HCT116 (cell line): ENCODE results near the gene NPFF. TPM values are rescaled to one million over a fixed set of nuclear protein-coding genes. Genes with fewer than 3 reads are reported as not detected.
A peak's percentile ranks its signal among the peaks of the same experiment; 100 is the strongest.

Experiments used
- ATAC-seq: fragments of 200-7000 bp; cut with Tn5 transposase; 2 replicates; pipeline ENCODE4 v1.9.1; 2020; ENCODE audit warnings: mild to moderate bottlenecking, moderate library complexity
- BruUV-seq: library from RNA; stranded (reverse); fragments of 400-500 nt; replicated peaks from 2 replicates; lab custom pipeline; 2021; lab: Mats Ljungman, UMichigan
- CTCF ChIA-PET: fragments of 300-600 bp; sonication (Branson Sonifier 250); formaldehyde crosslinking; loops from one replicate; lab custom pipeline; 2021; ENCODE audit warnings: antibody characterized with exemption; lab: Charles Lee
- POLR2A ChIA-PET: fragments of 300-600, 350-600 bp; sonication (Branson Sonifier 250); formaldehyde crosslinking; loops from one replicate; lab custom pipeline; 2021; ENCODE audit warnings: antibody characterized with exemption; lab: Charles Lee
- RAD21 ChIA-PET, 2 experiments: fragments of 300-600 bp; sonication (Branson Sonifier 250); formaldehyde crosslinking; loops; one replicate each; lab custom pipeline; 2023; ENCODE audit warnings: low total read pairs in 2 of 2; ENCODE audit not compliant: uncharacterized antibody in 2 of 2, unreplicated experiment in 2 of 2, low non-redundant PET in 1 of 2; lab: Charles Lee
- DNase-seq: peaks from one replicate; pipeline ENCODE4 v3.0.0-alpha.2; 2010; ENCODE audit warnings: low read depth, low spot score
- H2AFZ ChIP-seq: fragments of 200-600 bp; shearing (Covaris generic), sonication (generic); 2 replicates; pipeline ENCODE4 v1.6.1; 2017; ENCODE audit warnings: low read depth, mixed run types, mixed read lengths, antibody characterized with exemption, low read length; ENCODE audit not compliant: poor library complexity, severe bottlenecking
- H3K27ac ChIP-seq: 2 replicates; pipeline ENCODE4 v1.5.1; 2012; ENCODE audit warnings: low read depth, low read length
- H3K27me3 ChIP-seq: fragments of 200-600 bp; sonication (generic); 2 replicates; pipeline ENCODE4 v1.6.1; 2016; ENCODE audit warnings: mixed run types, low read length, mixed read lengths; ENCODE audit not compliant: insufficient read depth
- H3K36me3 ChIP-seq, 2 experiments: fragments of 200-500 bp in 1 of 2; fragments of 200-600 bp in 1 of 2; sonication (Bioruptor generic) in 1 of 2; sonication (generic) in 1 of 2; 2 replicates each; pipeline versions ENCODE4 v1.5.1 to v1.6.1; 2014 to 2016; ENCODE audit warnings: low read length in 2 of 2, inconsistent platforms in 1 of 2, mixed read lengths in 1 of 2, mixed run types in 1 of 2; ENCODE audit not compliant: insufficient read depth in 2 of 2, control insufficient read depth in 1 of 2
- H3K4me1 ChIP-seq, 2 experiments: fragments of 200-600 bp in 1 of 2; sonication (generic) in 1 of 2; 2 replicates each; pipeline versions ENCODE4 v1.5.1 to v1.6.1; 2012 to 2017; ENCODE audit warnings: low read length in 2 of 2, inconsistent platforms in 1 of 2, mild to moderate bottlenecking in 1 of 2, mixed read lengths in 1 of 2, mixed run types in 1 of 2, moderate library complexity in 1 of 2; ENCODE audit not compliant: insufficient read depth in 2 of 2, control insufficient read depth in 1 of 2
- H3K4me2 ChIP-seq: fragments of 200-600 bp; sonication (generic); 2 replicates; pipeline ENCODE4 v1.6.1; 2017; ENCODE audit warnings: mixed run types, low read length, mixed read lengths
- H3K4me3 ChIP-seq, 2 experiments: fragments of 200-600 bp in 1 of 2; sonication (generic) in 1 of 2; replicated peaks in 1 of 2; 2 replicates each; pipeline ENCODE4 v1.5.1; 2011 to 2016; ENCODE audit warnings: low read length in 2 of 2, control low read depth in 1 of 2, low read depth in 1 of 2, mild to moderate bottlenecking in 1 of 2, mixed read lengths in 1 of 2, mixed run types in 1 of 2
- H3K79me2 ChIP-seq: fragments of 200-600 bp; sonication (generic); 2 replicates; pipeline ENCODE4 v1.6.1; 2017; ENCODE audit warnings: mild to moderate bottlenecking, mixed run types, low read length, moderate library complexity, mixed read lengths; ENCODE audit not compliant: insufficient read depth
- H3K9ac ChIP-seq: fragments of 200-600 bp; sonication (generic); 2 replicates; pipeline ENCODE4 v1.6.1; 2016; ENCODE audit warnings: low read length, mixed read lengths
- H3K9me2 ChIP-seq: fragments of 200-600 bp; sonication (generic), shearing (Covaris generic); 2 replicates; pipeline ENCODE4 v1.6.1; 2017; ENCODE audit warnings: mixed run types, mild to moderate bottlenecking, moderate library complexity; ENCODE audit not compliant: insufficient read depth
- H3K9me3 ChIP-seq, 2 experiments: fragments of 200-500 bp in 1 of 2; fragments of 200-600 bp in 1 of 2; sonication (Bioruptor generic) in 1 of 2; sonication (generic) in 1 of 2; 2 replicates each; pipeline ENCODE4 v1.6.1; 2014 to 2017; ENCODE audit warnings: low read length in 2 of 2, mixed read lengths in 2 of 2, inconsistent platforms in 1 of 2, low read depth in 1 of 2, mild to moderate bottlenecking in 1 of 2, mixed run types in 1 of 2, moderate library complexity in 1 of 2; ENCODE audit not compliant: control insufficient read depth in 1 of 2, insufficient read depth in 1 of 2
- H4K20me1 ChIP-seq: fragments of 200-600 bp; sonication (generic), shearing (Covaris generic); 2 replicates; pipeline ENCODE4 v1.6.1; 2017; ENCODE audit warnings: mixed run types, mild to moderate bottlenecking, moderate library complexity; ENCODE audit not compliant: insufficient read depth
- CEBPB ChIP-seq: IDR thresholded peaks from 2 replicates; pipeline ENCODE4 v1.6.1; 2012; ENCODE audit warnings: low read depth
- ELF1 ChIP-seq: IDR thresholded peaks from 2 replicates; pipeline ENCODE4 v1.6.1; 2012; ENCODE audit warnings: low read depth, borderline replicate concordance
- EZH2 ChIP-seq: fragments of 200-600 bp; sonication (generic); IDR thresholded peaks from 2 replicates; pipeline ENCODE4 v1.6.1; 2017; ENCODE audit warnings: antibody characterized with exemption, mixed run types
- EZH2phosphoT487 ChIP-seq: fragments of 200-600 bp; IDR thresholded peaks from 2 replicates; pipeline ENCODE4 v1.6.1; 2018; ENCODE audit warnings: antibody characterized with exemption, borderline replicate concordance
- POLR2A ChIP-seq: IDR thresholded peaks from 2 replicates; pipeline ENCODE4 v1.7.0; 2011; ENCODE audit warnings: borderline replicate concordance; ENCODE audit not compliant: insufficient read depth, insufficient read length; ENCODE audit errors: extremely low read depth
- POLR2AphosphoS5 ChIP-seq: IDR thresholded peaks from 2 replicates; pipeline ENCODE4 v1.6.1; 2011; ENCODE audit warnings: mild to moderate bottlenecking, low read depth, low read length, moderate library complexity
- SIN3A ChIP-seq: IDR thresholded peaks from 2 replicates; pipeline ENCODE4 v1.6.1; 2012; ENCODE audit warnings: low read depth
- SP1 ChIP-seq: IDR thresholded peaks from 2 replicates; pipeline ENCODE4 v1.6.1; 2012; ENCODE audit warnings: low read depth
- SRF ChIP-seq: IDR thresholded peaks from 2 replicates; pipeline ENCODE4 v1.6.1; 2012; ENCODE audit warnings: low read depth
- TCF7L2 ChIP-seq: IDR thresholded peaks from 2 replicates; pipeline ENCODE4 v1.7.0; 2011; ENCODE audit warnings: borderline replicate concordance, inconsistent platforms; ENCODE audit not compliant: insufficient read depth, insufficient read length; ENCODE audit errors: extremely low read depth
- YY1 ChIP-seq: IDR thresholded peaks from 2 replicates; pipeline ENCODE4 v1.6.1; 2011; ENCODE audit warnings: low read length, low read depth, moderate library complexity, mild to moderate bottlenecking; ENCODE audit not compliant: insufficient replicate concordance; ENCODE audit errors: extremely low read depth
- ZNF274 ChIP-seq: fragments of 200-500 bp; sonication (Bioruptor generic); IDR thresholded peaks from 2 replicates; pipeline ENCODE4 v1.6.1; 2014; ENCODE audit warnings: mild to moderate bottlenecking, low read depth, low read length, inconsistent platforms
- intact Hi-C: fragments of 100-400 bp; cut with micrococcal nuclease; formaldehyde crosslinking; loops from 2 replicates; pipeline ENCODE4 v1.10.0; 2022
- total RNA-seq: library from RNA; stranded (reverse); gene quantifications from one replicate; pipeline ENCODE4 v1.2.1, GENCODE V29; 2021; ENCODE audit not compliant: unreplicated experiment
- TF ChIP-seq, protein P1 (sequence below), 3 experiments: fragments of 200-600 bp in 1 of 3; sonication (generic) in 1 of 3; IDR thresholded peaks in 2 of 3; conservative IDR thresholded peaks in 1 of 3; 2 replicates each; pipeline ENCODE4 v1.5.1; 2012 to 2017; ENCODE audit warnings: low read depth in 2 of 3, low read length in 2 of 3, antibody characterized with exemption in 1 of 3, borderline replicate concordance in 1 of 3, control low read depth in 1 of 3, mild to moderate bottlenecking in 1 of 3, mixed read lengths in 1 of 3, mixed run types in 1 of 3, moderate library complexity in 1 of 3; ENCODE audit not compliant: insufficient read depth in 1 of 3
- TF ChIP-seq, protein P2 (sequence below): IDR thresholded peaks from 2 replicates; pipeline ENCODE4 v1.6.1; 2012

Gene NPFF
- total RNA-seq, 1 experiment from 2014 or later: not detected

GRCh38 chr12:53467880-53468279 lies 39.4 kb downstream of the NPFF start:
- Histone ChIP-seq H3K4me3 (no peak overlapping the region), H3K36me3 (peaks cover 92 to 95% of the 10 kb centered on the region in 2 experiments), H4K20me1 (peaks cover 39% of the 10 kb centered on the region), H3K4me2 (no peak overlapping the region), H3K9me3 (no peaks in the 10 kb centered on the region), H3K27ac (no peak overlapping the region), H3K79me2 (peaks cover 99% of the 10 kb centered on the region), H3K4me1 (no peaks in the 10 kb centered on the region), H3K9ac (no peak overlapping the region), H2AFZ (no peak overlapping the region), H3K27me3 (no peaks in the 10 kb centered on the region), H3K9me2 (no peaks in the 10 kb centered on the region)
- RAD21 ChIA-PET: no interaction called here
- CTCF ChIA-PET: no interaction called here
- TSS peak; percentile 15 for BruUV-seq
- POLR2A ChIA-PET: no interaction called here
- DNase-seq (no peak), ATAC-seq (no peak)
- TF ChIP-seq ELF1 (no peak), EZH2 (no peak), SP1 (no peak), SRF (no peak), TCF7L2 (no peak), POLR2A (no peak), CEBPB (no peak), POLR2AphosphoS5 (no peak), SIN3A (no peak), EZH2phosphoT487 (no peak), YY1 (no peak), ZNF274 (no peak)
- TF ChIP-seq, protein P1, sequence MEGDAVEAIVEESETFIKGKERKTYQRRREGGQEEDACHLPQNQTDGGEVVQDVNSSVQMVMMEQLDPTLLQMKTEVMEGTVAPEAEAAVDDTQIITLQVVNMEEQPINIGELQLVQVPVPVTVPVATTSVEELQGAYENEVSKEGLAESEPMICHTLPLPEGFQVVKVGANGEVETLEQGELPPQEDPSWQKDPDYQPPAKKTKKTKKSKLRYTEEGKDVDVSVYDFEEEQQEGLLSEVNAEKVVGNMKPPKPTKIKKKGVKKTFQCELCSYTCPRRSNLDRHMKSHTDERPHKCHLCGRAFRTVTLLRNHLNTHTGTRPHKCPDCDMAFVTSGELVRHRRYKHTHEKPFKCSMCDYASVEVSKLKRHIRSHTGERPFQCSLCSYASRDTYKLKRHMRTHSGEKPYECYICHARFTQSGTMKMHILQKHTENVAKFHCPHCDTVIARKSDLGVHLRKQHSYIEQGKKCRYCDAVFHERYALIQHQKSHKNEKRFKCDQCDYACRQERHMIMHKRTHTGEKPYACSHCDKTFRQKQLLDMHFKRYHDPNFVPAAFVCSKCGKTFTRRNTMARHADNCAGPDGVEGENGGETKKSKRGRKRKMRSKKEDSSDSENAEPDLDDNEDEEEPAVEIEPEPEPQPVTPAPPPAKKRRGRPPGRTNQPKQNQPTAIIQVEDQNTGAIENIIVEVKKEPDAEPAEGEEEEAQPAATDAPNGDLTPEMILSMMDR (IDR thresholded peaks at IDR 0.05 in 2 of 3, conservative IDR thresholded peaks at IDR 0.05 in 1 of 3; ENCODE audit: borderline replicate concordance in 1 of 3, insufficient read depth in 1 of 3, low read depth in 2 of 3, low read length in 2 of 3): no peak
- TF ChIP-seq, protein P2, sequence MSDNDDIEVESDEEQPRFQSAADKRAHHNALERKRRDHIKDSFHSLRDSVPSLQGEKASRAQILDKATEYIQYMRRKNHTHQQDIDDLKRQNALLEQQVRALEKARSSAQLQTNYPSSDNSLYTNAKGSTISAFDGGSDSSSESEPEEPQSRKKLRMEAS: no peak
- intact Hi-C loops: no loop called here
